GM18867 (cell line): Measurements from ENCODE around the gene ITSN1.
"Not testable (repeated sequence)": the region's sequence is repeated elsewhere in the genome, so short reads cannot be mapped to it uniquely, and the experiment has no call there.

ENCODE experiments used
- ATAC-seq: cut with Tn5 transposase; IDR thresholded peaks from one replicate; pipeline ENCODE4 v1.9.1; 2021; ENCODE audit warnings: mild to moderate bottlenecking, moderate library complexity; ENCODE audit not compliant: unreplicated experiment

Gene ITSN1

DNA sequence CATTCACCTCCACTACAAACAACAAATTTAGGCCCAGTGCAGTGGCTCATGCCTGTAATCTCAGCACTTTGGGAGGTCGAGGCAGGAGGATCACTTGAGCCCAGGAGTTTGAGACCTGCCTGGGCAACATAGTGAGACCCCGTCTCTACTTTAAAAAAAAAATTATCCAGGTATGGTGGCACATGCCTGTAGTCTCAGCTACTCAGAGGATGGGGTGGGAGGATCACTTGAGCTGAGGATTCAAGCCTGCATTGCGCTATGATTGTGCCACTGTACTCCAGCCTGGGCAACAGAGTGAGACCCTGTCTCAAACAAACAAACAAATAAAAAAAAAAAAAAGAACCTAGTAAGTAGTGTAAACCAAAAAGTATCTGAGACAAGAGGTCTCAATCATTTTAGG lies 86.8 kb downstream of the ITSN1 start:
- ATAC-seq: not testable (repeated sequence)

DNA sequence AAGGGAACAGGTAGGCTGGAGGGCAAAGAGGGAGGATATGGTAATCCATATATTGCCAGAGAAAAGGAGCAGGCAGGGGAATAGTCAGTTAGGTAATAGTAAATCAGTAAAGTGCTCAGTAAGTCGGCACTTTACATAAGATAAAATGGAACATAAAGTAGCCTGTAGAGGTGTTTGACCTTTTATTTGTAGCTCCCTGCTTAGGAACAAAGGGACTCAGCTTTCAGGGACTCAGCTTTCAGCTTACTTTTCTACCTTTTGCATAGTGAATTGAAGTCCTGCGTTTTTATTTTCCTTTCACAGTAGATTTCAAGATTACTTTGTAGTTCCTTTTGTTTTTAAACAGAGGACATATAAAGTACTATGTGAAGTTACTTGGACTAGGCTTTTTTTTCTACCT lies 87.3 kb downstream of the ITSN1 start:
- ATAC-seq: no peak

DNA sequence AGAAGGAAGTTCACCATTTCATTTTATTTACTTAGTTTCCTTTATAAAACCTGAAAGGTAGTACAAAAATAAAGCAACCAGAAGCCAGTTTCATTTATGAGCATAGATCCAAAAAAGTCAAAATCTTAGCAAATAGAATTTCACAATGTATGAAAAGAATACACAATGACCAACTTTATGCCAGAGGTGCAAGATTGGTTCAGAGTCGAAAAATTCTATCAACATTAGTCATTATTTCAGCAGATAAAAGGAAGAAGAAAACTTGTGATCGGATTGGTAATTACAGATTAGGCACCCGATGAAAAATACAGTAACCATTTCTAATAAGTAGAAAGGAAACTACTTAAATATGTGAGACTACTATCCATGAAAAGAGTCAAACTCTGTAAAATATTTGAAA lies 89.1 kb downstream of the ITSN1 start:
- no peak for ATAC-seq

DNA sequence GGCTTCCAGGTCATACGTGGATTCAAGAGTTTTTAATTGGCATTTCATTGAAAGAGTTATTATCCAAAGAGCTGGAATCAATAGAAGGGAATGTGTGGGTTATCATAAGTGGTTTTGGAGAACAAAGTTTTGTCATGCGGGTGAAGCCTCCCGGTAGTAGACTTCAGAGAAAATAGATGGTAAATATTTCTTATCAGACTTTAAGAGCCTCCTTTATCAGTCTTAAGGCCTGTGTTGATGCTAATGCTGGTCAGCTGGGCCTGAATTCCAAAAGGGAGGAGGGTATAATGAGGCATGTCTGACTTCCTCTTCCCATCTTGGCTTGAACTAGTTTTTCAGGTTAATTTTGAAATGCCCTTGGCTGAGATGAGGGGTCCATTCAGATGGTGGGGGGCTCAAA lies 89.7 kb downstream of the ITSN1 start:
- ATAC-seq: no peak

DNA sequence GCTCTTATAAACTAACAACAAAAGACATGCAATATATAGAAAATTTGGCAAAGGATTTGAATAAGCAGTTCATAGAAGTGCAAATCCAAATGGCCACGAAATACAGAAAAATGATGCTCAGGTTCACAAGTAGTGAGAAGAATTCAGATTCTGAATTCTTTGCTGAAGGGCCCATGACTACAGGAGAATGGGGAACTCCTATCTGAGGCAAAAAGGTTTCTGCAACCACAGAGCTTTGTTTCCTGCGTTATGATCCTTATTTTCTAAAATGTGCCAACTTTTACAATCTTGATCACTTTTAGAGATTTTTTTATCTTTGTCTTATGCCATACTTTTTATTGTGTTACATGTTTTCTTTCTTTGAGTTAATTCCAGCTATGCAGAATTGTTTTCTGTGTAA lies 91.3 kb downstream of the ITSN1 start:
- ATAC-seq: no peak

DNA sequence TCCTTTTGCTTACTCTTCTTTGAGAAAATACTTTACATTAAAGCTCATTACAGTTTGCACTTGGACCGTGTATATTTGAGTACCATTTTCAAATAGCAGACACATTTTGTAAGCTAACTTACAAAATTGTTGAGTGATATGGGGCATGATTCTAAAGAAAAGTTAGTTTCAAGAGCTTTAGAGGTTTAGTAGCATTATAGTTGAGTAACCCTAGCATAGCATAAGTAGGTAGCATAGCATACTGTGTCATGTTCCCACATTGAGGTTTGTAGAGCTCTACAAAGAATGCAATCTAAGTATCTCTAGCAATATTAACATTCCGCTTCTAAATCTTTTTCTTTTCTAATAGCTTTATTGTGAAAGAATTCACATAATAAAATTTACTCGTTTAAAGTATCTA lies 92.0 kb downstream of the ITSN1 start:
- no peak for ATAC-seq

DNA sequence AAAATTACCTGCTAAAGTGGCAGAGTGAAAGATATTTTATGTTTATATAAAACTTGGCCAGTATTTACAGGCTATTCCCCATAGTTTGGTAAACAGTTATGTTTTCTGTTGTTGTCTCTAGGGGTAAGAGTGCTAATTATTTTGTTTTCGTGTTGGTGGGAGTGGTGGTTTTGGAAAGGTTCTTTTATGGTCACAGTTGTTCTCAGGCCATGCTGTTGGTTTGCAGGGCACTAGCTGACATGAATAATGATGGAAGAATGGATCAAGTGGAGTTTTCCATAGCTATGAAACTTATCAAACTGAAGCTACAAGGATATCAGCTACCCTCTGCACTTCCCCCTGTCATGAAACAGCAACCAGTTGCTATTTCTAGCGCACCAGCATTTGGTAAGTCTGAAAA lies 92.5 kb downstream of the ITSN1 start:
- no peak for ATAC-seq

DNA sequence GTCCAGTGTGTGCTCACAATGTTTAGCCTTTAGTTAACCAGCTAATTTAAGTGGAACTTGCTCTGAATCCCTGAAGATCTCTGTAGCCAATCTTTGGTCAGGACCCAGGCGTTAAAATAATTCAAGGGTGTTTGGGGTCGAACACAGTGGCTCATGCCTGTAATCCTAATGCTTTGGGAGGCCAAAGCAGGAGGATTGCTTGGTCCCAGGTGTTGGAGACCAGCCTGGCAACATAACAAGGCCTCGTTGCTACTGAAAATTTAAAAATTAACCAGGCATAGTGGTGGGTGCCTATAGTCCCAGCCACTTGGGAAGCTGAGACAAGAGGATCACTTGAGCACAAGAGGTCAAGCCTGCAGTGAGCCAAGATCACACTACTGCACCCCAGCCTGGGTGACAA lies 94.3 kb downstream of the ITSN1 start:
- ATAC-seq: no peak

DNA sequence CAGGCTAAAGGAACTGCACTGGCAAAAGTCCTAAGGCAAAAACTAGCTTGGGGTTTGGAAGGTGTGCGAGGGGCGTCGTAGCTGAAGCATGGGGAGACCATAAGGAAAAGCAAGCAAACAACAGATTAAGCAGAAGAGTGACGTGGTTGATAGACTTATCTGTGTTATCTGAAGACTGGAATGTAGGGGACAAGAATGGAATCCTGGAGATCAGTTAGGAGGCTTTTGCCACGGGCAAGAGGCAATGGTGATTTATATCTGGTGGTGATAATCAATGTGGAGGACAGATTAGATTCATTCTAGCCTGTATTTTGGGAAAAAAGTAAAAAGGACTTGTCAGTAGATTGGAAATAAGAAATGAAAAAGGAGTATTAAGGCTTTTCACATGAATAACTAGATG lies 97.4 kb downstream of the ITSN1 start:
- no peak for ATAC-seq

DNA sequence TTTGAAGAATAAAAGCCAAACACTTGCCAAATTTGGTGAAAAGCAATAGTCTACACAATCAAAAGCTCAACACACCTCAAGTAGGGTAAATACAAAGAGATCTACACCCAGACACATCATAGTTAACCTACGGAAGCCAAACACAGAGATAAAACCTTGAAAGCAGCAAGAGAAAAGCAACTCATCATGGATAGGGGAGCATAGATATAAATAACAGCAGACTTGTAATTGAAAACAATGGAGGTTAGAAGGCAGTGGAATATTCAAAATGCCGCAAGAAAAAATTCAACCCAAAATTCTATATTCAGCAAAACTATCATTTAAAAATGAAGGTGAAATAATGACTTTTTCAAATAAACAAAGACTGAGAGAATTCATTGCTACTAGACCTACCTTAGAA lies 105.1 kb downstream of the ITSN1 start:
- no peak for ATAC-seq

DNA sequence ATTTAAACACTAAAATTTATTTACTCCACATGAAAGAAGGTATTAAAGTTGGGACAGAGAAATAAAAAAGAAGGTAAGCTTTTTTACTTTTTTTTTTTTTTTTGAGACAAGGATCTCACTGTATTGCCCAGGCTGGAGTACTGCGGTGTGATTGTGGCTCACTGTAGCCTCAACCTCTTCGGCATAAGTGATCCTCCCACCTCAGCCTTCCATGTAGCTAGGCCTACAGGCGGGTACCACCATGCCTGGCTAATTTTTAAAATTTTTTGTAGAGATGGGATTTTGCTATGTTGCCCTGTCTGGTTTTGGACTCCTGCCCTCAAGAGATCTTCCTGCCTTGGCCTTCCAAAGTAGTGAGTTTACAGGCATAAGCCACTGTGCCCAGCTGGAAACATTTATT lies 106.6 kb downstream of the ITSN1 start:
- no peak for ATAC-seq

DNA sequence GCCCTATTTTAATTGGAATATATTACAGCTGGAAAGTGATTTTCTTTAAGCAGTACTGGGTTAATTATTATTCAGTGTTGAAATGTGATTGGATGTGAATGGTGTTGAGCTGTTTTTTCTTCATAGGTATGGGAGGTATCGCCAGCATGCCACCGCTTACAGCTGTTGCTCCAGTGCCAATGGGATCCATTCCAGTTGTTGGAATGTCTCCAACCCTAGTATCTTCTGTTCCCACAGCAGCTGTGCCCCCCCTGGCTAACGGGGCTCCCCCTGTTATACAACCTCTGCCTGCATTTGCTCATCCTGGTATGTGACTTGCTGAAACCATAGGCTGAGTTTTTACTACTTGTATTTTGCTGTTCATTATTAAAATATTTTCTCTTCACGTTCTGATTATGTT lies 107.7 kb downstream of the ITSN1 start:
- ATAC-seq: no peak

DNA sequence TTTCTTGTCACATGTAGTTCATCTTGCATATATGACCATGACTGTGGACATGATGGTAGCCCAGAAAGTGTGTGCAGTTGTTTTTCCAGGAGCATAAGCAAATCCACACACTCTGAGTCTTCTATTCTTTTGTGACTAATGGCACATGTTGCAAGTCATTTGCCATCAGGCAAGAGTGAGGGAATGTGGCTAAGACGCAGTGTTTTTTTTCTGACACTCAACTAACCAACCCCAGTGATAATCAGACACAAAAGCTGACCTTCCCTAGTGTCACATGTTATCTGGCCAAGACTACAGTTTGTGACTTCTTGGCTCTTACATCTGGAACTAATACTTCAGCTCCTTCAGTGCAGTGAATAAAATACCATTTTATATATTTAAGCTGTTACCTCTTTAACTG lies 108.8 kb downstream of the ITSN1 start:
- ATAC-seq: no peak

DNA sequence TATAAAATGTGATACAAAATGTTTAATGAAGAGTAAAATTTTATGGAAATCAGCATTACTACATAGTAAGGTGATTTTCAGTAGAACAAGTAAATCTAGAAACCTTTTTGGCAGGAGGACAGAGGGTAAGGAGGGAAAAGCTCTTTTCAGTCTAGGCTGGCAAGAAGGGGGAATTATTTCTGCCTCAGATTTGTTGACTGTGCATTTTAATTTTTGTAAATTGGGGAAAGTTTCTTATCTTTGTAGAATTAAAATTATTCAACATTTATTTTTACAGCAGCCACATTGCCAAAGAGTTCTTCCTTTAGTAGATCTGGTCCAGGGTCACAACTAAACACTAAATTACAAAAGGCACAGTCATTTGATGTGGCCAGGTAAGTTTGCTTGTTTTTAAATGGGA lies 109.2 kb downstream of the ITSN1 start:
- ATAC-seq: no peak

DNA sequence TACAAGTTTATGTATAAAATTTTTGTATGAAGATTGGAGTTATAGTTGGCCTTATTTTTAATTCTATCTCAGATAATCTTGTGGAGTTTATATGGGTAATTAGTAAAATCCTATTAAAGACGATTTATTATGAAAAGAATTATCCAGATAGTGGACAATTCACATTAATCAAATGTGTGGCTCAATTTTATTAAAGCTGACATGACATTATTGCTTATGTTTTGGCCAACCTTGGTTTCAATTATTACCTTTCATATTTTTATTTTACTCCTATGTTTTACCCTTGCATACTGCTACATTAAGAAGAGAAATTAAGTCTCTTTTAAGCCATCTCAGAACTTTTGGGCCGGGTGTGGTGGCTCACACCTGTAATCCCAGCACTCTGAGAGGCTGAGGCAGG lies 110.0 kb downstream of the ITSN1 start:
- ATAC-seq: no peak

DNA sequence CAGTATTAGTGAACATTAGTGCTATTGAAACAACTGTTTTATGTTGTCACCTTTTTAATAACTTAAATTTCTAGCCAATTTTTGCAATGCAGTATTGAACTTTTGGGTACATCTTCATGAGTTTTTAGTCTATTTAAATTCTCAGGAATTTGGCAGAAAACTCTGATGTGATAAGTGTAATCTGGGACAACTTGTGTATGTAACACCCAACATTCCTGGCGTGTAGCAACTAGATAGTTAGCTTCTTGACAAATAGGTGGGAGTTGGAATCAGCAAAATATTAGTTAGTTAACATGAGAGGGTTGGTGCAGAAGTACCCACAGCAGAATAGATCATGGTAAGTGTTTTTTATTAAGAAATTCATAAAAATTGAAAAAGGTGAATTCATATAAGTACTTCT lies 111.6 kb downstream of the ITSN1 start:
- no peak for ATAC-seq

DNA sequence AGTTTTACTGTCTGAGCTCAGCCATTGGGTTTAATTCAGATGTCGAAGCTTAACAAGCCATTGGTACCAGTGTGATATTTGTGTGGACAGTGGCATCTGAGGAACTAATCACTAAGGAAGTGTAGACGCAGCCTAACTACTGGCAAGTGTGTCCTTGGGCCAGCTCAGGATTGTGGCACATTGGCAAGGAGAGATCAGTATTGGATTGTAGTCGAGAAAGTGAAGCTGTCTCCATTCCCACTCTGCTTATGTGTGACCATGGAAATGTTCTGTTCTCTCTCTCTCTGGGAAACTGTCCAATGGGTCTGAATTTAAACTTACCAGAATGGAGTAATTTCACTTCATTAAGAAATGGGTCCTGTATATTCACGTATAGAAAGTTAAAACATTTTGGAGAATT lies 112.2 kb downstream of the ITSN1 start:
- ATAC-seq: no peak

DNA sequence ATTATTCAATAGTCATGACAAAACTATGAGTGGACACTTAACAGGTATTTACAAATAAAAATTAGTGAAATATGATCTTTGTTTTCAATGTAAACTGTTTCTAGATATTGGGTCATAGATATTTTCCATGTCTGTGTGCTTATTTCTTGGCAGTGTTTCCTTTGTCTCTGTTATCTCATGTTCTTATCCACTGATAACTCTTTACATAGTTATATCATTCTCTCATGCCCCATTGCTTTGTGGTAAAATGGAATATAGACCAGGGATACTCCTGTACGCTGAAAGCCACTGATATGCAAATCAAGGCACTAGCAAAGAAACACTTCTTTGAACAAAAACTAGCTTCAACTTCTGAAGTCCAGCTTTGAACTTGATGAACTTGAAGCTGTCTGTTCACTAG lies 113.1 kb downstream of the ITSN1 start:
- ATAC-seq: no peak

DNA sequence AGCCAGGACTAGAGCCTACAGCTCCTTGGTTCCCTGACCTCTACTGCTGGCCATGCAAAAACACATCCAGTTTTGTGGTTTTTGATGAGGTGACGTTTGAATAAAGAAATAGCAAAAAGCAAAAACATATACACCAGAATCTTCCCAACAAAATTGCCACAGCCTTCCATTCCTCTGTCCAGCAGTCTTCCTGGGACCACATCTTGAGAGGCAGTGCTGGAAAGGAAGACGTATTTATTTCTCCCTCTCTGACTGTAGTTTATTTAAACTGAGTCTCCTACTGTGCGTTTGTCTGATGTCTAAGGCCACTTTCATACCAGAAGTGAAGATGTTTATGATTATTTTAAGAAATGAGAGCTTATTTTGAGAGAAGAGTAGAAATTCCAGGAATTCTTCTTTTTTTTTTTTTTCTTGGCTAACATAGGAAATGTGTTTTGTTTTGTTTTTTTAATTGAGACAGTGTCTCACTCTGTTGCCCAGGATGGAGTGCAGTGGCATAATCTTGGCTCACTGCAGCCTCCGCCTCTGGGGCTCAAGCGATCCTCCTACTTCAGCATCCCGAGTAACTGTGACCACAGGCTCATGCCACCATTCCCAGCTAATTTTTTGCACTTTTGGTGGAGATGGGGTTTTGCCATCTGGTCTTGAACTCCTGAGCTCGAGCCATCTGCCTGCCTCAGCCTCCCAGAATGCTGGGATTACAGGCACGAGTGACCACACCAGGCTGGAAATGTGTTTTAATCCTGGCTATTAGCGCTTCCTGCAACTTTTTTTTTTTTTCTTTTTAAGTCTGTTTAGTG lies 118.5 kb downstream of the ITSN1 start:
- no peak for ATAC-seq

DNA sequence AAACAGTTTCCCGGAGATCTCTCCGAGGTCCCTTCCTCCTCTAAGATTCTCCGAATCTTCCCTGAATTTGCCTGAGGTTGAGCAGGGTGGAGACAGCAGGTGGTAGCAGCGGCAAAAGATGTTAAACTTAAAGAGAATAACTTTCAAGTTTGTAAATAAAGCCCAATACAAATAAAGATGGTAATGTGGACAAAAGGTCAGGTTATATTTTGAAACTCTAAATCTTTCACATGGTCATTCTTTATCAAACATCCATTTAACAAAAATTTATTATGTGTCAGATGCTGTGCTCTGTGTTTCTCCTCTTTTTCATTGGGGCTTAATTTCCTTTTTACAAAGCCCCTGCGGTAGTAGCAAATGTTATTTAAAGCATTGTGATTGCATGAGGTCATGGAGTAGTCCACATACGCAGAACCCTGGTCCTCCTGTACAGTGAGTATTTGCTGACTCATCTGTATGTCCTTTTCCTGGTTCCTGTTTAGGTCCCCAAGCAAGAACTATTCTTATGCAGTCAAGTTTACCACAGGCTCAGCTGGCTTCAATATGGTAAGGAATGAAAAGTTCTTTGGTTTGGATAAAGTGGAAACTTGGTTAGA lies 119.2 kb downstream of the ITSN1 start:
- no peak for ATAC-seq

DNA sequence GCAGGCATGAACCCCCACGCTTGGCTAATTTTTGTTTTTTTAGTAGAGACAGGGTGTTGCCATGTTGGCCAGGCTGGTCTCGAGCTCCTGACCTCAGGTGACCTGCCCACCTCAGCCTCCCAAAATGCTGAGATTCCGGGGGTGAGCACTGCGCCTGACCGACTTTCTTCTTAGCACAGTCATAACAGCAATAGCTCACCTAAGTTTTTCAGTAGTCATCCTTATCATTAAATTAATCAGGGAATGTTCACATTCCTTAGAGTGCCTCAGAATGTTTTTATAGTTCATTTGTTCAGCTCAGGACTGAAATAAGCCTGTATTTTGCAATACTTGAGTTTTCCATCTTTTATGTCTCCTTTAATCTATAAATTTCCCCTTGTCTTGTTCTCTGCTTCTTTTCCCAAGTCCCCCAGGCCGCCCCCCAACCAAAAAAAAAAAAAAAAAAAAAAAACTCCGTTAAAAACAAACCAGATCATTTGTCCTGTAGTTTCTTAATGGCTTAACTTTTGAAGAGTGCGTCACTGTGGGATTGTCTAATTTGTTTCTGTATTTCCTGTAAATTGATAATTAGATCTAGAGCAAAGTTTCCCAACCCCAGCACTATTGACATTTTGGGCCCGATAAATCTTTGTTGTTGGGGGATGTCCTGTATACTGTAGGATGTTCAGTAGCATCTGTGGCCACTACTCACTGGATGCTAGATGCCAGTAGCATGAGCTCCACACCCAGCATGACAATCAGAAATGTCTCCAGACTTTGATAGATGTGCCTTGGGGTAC lies 120.7 kb downstream of the ITSN1 start:
- no peak for ATAC-seq

DNA sequence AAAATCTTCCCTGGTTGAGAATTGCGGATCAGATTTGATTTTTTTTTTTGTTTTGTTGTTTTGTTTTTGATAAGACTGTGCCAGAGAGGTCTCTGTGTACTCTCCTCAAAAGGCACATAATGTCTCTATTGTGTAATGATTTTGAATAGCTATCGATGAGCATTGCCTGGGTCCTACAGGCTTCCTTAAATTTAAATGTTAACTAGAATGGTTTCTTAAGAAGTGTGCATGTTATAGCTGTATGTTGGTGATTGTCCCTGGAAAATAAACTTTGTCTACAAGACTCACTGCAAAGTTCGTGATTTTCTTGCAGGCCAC lies 121.2 kb downstream of the ITSN1 start:
- no peak for ATAC-seq
